NCI-H2227 (cell line): ENCODE results near the gene FURIN.
"Not testable (repeated sequence)": the region's sequence is repeated elsewhere in the genome, so short reads cannot be mapped to it uniquely, and the experiment has no call there.

Experiments
- DNase-seq: peaks from one replicate; lab custom pipeline; 2025; ENCODE audit not compliant: unreplicated experiment; lab: John Stamatoyannopoulos, UW

Gene FURIN

DNA sequence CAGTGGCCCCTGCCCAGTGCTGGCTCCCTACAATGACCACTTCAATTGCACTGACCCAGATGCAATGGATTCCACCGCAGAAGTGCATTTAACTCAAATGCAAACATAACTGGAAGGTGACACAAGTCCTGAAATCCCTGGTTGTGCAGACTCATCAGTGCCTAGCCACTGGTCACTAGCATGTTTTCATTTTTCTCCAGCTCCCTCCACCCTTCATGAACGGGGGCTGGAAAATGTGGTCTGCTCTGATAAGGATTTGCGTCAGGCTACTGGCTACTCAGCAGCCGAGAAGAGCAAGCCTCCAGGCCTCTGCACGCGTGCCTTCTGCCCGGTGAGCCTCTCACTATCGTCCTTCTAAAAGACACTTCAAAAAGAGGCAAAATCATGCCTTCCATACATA, 27.4 kb upstream of the FURIN start:
- DNase-seq = no peak

DNA sequence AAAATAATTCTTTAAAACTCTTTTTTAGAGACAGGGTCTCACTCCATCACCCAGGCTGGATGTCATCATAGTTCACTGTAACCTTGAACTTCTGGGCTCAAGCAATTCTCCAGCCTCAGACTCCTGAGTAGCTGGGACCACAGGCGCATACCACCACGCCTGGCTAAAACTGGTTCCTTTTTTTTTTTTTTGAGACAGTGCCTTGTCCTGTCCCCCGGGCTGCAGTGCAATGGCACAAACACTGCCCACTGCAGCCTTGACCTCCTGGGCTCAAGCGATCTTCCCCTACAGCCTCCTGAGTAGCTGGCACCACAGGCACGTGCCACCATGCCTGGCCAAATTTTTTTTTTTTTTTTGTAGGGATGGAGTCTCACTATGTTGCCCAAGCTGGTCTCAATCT, 23.7 kb upstream of the FURIN start:
- DNase-seq = no peak

DNA sequence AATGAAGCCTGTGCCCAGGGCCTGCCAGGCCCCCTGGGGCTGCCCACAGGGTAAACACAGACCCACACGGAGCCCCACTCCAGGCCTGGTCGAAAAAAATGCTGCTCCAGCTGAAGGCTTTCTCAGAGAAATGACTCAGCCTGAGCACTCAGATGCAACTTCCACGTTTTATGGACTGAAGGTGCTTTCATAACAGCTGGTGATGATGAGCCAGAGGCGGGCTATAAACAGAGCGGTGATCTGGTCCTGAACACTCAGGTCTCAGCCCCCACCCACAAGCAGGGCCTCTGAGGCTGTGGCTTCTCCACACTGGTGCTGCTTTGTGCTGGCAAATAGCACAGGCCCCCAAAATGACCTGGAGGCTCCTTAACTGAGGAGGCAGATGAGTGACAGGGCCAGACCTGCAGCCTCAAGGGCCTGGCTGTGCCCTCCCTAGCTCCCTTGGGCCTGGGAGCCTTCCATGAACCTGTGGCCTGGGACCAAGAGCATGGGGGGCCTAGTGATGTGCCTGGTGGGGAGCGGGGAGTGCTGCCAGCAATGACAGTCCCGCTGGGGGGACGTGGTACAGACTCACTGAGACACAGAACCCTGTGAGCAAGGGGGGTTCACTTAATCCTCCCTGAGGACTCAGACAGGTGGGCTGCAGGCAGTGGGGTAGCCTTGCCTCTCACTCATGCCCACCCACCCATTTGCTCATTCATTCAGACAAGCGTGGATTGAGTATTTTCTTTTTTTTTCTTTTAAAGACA, 23.0 kb upstream of the FURIN start:
- no peak for DNase-seq

DNA sequence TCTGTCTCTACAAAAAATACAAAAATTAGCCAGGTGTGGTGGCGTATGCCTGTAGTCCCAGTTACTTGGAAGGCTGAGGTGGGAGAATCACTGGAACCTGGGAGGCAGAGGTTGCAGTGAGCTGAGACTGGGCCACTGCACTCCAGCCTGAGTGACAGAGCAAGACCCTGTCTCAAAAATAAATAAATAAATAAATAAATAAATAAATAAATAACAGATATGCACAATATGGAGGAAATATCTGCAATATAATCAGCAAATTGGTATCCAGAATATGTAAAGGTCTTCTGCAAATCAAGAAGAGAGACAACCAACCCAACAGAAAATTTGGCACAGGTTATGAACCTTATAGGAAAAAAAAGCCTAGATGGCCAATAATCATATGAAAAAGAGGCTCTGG, 19.0 kb upstream of the FURIN start:
- DNase-seq = not testable (repeated sequence)

DNA sequence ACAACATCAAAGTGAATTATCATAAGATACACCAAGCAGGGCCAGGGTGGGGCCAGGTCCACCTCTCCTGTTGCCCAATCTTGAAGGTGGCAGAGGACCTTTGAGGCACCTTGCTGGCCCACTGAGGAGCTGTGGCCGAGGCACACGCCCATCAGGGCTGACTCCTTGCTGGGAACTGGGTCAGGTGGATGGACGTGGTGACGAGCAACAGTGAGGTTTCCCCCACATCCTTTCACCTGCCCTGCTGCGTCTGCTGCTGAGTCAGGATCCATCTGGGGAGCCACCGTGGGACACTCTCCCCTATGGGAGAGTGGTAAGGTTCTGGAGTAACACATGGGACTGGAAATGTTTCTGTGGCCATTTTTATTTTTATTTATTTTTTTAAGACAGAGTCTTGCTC, 17.3 kb upstream of the FURIN start:
- DNase-seq = no peak

DNA sequence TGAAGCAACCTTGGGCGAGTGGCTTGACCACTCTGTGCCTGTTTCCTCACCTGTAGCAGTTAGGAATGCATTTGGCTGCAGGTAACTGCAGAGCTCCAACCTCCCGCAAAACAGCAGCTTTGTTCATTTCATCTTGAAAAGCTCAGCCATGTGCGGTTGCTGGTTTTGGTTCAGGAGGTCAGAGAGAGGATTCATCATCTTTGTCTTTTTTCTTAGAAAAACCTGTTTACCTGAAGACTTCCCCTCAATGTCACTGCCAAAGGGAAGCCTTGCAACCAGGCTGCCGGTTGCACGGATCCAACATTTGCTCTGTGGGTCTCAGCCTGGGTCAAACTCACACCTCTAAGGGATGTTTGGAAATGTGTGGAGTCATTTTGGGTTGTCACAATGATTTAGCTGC, 16.4 kb upstream of the FURIN start:
- no peak for DNase-seq

DNA sequence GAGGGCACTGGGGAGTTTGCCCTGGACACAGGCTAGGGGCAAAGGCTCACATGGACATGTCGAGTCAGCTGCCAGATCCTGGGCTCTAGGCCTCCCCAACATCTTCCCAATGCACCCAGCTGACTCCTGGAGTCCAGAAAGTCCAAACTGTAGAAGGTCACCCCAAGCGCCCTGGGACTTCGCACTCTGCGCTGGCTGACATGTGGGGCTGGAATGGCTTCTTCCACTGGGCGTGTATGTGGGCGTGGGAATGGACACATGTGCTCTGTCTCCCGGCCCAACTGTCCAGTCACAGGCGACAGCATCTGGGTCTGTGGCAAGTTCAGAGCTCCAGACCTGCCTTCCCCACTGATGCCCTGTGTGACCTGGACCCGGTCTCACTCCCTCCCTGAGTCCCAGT, 13.2 kb upstream of the FURIN start:
- DNase-seq = no peak

DNA sequence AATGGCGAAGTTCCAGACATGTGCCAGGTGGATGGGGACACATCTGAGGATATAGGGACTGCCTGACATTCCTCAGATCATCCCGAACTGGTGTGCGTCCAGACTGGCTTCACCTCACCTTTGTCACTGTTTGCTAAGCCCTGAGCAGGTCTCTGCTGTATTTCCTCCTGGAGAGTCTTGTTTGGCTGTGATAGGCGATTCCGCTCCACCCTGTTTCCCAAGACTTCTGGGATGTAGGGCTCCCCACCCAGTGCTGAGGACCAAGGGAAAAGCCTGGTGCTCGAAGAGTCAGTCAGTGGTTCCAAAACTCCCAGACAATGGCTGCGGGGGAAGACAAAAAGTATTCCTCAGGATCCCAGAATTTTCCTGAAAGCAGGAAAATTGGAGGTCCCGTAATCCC, 11.1 kb upstream of the FURIN start:
- DNase-seq = no peak

DNA sequence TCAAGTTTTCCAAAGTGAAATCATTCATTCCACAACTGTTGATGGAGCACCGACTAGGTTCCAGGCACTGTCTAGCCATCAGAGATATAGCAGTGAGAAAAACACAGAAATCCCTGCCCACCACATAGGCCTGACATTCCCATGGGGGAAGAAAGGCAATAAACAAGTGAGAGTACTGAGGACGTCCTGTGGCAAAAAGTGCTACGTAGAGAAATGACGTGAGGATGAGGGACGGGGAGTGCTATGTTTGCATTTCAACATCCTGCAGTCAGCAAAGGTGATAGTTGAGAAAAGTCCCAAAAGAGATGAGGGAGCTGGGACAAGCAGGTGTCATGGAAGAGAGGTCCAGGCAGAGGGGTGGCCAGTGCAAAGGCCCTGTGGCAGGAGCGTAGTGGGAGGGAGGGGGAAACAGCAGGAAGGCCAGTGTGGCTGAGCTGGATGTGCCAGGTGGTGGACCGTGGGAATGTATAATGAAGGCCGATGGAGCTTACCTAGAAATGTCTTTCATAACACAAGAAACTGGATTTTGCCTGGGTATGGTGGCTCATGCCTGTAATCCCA, 10.4 kb upstream of the FURIN start:
- DNase-seq = no peak

DNA sequence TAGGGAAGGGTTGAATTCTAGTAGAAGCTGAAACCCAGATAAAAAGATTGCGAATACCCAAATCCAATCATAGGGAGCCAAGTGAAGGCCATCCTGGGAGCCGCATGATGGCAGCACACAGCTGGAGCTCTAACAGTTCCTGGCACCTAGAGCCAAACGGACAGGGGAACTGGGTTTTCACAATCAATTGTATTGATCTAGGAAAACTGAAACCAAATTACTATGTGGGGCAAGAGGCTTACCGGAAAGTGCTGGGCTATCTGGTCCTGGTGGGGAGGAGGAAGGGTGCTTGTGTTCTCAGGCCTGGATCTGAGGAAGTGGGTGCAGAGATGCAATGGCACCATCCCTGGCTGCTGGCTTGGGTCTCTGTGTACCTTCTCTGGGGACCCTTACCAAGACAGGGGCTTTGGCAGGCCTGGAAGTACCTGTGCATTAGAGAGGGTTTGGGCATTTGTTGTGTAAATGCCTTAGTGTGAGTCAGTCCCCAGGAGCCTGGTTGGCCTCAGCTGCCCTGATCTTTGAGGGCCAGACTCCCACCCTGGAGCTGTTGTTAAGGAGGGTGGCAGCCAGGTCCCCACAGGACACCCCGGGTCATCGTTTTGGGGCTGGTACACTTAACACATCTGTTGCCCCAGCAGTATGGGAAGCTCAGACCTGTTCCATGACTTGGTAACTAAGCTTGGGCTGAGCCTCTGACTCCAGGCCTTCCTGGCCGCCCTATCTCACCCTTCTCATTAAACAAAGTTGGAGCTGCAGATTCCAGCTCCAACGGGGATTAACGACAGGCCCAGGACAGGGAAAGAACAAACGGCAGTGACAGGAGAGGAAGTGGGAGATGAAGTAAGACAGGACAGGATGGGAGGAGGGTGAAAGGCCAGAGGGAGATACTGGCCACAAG, 8.9 kb upstream of the FURIN start:
- DNase-seq = no peak

DNA sequence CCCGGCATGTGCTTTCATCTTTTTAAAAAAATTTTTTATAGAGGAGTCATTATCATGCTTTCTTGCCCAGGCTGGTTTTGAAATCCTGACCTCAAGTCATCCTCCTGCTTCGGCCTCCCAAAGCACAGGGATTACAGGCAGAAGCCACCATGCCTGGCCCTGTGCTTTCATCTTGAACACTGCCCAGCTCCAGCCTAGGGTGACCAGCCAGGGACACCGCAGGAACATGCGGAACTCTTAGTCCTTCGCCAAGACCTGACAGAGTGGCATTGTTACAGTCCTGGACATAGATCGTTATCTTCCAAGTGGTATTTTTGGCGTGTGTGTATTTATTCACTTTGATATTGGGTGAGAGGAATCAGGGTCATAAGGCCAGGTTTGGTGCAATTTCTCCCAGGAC, 7.9 kb upstream of the FURIN start:
- DNase-seq = no peak

DNA sequence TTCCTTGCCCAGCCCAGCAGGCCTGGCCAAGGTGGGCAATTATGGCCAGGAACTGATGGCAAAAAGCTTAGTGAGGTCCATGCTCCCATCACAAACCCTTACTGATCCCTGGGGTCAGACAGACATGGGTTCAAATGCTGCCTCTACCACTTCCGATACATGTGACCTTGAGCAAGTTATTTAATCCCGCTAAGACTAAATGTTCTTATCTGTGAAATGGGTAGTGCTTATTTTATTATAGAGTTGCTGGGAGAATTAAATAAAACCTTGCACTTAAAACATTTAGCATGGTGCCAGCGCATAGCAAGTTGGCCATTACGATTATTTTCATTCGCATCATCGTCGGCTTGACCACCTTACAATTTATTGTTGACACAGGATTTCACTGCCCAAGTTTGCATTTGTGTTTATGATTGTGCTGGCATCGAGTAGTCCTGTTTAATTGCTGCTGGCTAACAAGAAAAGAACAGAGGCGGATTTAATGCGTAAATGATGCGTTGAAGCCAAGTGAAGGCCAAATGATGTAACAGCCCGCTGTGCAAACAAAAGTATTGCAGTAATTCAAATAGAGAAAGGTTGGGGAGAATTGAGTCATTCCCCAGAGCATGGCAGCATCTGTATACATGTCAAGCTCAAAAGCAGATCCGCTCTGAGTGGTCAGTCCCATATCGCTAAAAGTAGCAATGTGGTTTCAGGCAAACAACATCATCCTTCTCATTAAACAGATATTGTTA, 7.3 kb upstream of the FURIN start:
- no peak for DNase-seq

DNA sequence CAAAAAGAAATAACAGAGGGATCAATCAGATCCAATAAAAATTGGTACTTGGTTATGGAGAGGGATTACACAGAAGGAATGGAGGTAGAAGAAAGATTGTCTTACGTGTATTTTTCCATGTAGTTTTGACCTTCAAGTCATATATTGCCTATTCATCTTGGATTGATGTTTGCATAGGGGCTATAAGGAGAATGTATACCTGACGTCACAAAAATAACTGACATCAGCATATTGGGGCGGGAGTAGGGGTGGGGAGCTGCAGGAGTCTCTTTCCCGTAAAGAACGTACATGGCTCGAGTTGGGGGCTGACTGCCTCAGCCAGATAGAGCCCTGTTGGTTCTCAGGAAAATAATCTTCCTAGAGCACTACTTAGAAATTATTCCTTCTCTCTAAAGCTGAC, 5.9 kb upstream of the FURIN start:
- DNase-seq = no peak

DNA sequence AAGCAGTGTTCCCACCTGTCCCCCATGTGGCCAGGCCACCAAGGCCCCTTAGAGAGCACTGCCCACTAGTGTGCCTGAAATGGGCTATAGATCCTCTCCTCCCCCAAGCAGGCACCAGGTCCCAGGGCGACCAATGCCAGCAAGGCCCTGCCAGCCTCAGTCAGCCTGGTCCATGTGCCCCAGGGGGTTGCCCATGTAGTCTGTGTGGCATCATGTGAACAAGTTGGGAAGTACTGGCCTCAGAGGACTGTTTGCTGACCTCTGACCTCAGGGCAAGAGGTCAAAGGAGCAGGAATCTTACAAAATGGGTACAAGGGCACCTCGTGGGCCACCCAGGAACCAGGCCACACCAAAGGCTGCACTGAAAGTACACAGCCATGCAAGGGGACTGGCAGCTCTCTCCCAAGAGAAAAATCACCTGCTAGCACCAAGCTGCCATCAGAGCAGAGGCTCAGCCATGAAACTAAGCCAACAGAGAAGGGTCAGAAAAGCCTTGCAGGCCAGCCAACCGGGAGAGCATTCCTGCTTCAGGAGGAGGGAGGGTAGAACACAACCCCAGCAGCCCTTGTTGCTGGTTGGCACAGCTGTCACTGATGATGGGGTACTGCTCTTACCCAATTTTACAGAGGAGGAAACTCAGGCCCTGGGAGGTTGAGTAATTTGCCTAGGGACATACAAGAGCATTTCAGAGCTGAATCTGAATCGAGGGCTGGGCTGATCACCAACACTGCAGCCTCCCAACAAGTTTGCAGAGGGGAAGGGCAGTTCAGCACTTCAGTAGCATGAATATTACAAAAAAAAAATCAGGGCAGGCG, 5.2 kb upstream of the FURIN start:
- DNase-seq = no peak

DNA sequence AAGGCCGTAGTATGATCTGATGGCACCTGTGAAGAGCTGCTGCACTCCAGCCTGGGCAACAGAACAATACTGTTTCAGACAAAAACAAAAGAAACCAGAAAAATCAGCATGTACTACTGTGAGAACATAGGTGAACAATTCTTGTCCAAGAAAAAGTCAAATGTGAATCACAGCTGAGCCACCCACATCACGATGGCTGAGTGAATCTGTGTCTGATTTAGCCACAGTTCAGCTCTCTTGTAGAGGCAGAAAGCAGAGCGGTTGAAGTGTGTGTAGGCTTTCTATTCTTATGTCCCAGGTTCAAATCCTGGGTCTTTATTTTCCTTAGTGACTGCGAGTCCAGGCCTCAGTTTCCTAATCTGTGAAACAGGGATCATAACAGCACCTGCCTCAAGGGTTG, 4.4 kb upstream of the FURIN start:
- DNase-seq = no peak

DNA sequence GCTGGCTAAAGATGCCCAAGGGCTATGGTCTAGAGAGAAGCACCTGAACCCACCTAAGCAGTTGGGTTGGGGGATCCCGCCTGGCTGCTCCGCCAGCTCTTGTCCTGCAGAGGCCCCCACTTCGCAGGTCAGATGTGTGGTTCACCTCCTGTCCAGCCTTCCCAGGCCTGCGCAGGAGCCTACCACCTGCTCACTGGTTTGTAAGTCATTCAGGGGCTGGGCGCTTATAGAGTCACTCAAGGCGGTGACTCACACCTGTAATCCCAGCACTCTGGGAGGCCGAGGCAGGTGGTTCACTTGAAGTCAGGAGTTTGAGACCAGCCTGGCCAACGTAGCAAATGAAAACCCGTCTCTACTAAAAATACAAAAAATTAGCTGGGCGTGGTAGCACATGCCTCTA, 3.9 kb upstream of the FURIN start:
- no peak for DNase-seq

DNA sequence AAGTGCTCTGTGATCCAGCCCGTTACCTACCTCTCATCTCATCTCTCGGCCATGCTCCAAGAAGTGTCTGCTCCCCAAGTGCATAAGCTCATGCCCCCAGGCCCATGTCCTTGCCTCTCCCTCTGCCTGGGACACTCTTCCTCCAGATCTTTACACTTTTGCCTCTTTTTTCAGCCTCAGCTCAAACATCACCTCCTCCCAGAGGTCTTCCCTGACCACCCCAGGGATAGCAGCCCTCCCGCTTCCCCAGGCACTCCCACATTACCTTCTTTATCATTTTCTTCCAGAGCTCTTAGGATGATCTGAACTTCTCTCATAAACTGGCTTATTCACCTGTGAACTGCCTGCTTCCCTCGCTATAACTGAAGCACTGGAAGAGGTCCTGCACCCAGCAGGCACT, 2.7 kb upstream of the FURIN start:
- DNase-seq = no peak

DNA sequence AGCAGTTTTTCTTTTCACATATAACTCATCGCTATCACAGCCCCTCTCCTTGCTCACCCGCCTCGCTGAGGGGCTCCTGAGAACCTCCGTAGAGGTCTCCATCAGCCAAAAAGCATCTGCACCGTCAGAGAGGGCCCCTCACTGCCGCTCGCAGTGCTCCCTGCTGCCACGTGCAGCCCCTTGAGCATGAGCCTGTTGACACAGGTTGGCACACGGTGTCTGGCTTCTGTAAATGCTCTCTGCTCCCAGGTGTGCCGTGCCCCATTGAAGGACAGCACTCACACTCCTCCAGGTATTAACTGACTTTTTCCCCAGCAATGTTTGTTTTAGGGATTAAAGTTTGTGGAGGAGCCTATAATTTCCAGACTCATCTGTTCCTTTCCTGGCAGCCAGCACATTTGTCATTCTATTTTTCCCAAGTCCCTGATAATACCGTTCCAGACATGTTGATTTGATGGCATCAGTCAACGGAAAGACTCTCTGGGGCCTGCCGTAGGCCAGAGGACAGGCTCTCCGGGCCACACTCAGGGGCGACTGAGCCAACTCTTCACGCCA, 2.1 kb upstream of the FURIN start:
- DNase-seq = no peak

DNA sequence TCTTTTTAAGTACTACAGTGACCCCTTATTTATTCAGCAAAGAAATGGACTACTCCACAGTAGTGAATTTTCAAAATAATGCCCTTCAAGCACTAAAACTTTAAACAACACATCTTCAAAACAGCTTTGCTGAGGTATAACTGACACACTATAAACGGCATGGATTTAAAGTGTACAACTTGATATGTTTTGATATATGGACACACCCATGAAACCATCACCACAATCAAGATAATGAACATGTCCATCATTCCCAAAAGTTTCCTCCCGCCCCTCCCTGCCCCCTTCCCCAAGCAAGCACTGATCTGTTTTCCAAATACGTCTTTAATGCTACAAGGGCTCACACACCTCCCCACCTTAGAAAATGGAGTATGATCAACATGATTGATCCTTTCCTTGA, 1.6 kb upstream of the FURIN start:
- no peak for DNase-seq

DNA sequence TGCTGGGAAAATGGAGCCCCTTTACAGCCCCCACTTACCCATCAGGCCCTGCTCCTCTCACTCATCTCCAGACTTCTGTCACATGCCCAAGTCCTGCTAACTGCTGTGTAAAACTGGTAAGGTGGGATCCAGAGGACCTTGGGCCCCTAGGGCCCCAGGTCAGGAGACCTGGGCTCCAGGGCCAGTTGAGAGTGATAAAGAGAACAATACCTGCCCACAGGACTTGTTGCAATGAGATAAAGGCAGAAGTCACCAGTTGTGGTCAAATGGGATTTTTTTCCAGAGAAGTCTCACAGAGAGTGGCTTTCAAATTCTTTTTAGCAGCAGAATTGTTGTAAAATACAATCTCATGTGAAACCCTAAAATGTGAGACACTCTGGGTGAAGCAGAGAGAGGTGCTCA, 753 bp downstream of the FURIN start:
- no peak for DNase-seq
